HEK293 (cell line): ENCODE measurements around the gene PLA2G2A.
"Not testable (repeated sequence)": the region's sequence is repeated elsewhere in the genome, so short reads cannot be mapped to it uniquely, and the experiment has no call there.

Experiments used
- CTCF ChIA-PET: fragments of 350-600 bp; formaldehyde crosslinking; extraction: SDS; loops from one replicate; lab custom pipeline; 2021; ENCODE audit warnings: antibody characterized with exemption; lab: Yijun Ruan, JAX
- POLR2A ChIA-PET: fragments of 300-600 bp; formaldehyde crosslinking; extraction: SDS; loops from one replicate; lab custom pipeline; 2020; ENCODE audit warnings: antibody characterized with exemption, inconsistent platforms; lab: Yijun Ruan, JAX
- H3K27ac ChIP-seq: fragments of 200-500 bp; sonication (Bioruptor generic); 2 replicates; pipeline ENCODE4 v1.5.1; 2014; ENCODE audit warnings: low read depth, low read length, control low read depth, inconsistent platforms; ENCODE audit errors: extremely low read depth
- H3K36me3 ChIP-seq, 2 experiments: fragments of 200-500 bp in 1 of 2; sonication (Bioruptor generic) in 1 of 2; 1 replicate in 1 of 2; 2 replicates in 1 of 2; pipeline ENCODE4 v1.5.1; 2014 to 2017; ENCODE audit warnings: inconsistent platforms in 2 of 2, low read length in 2 of 2; ENCODE audit not compliant: control insufficient read depth in 2 of 2, insufficient read depth in 1 of 2
- H3K4me1 ChIP-seq: fragments of 200-500 bp; sonication (Bioruptor generic); 2 replicates; pipeline ENCODE4 v1.5.1; 2014; ENCODE audit warnings: mild to moderate bottlenecking, low read length, inconsistent platforms; ENCODE audit not compliant: control insufficient read depth, insufficient read depth
- H3K4me3 ChIP-seq: 2 replicates; pipeline ENCODE4 v1.5.1; 2011; ENCODE audit warnings: low read depth, mild to moderate bottlenecking, control low read depth, low read length, moderate library complexity
- H3K9me3 ChIP-seq: fragments of 200-500 bp; sonication (Bioruptor generic); 2 replicates; pipeline ENCODE4 v1.5.1; 2014; ENCODE audit warnings: low read depth, low read length, inconsistent platforms; ENCODE audit not compliant: control insufficient read depth, insufficient read depth
- BCL11B ChIP-seq: fragments of 450-650 bp; formaldehyde crosslinking; IDR thresholded peaks from 2 replicates; pipeline ENCODE4 v1.5.1; 2016; ENCODE audit warnings: low read depth, missing biosample characterization, missing genetic modification characterization
- CTCF ChIP-seq: fragments of 450-650 bp; formaldehyde crosslinking; IDR thresholded peaks from 2 replicates; pipeline ENCODE4 v1.5.1; 2016; ENCODE audit warnings: missing biosample characterization, missing genetic modification characterization
- GFI1B ChIP-seq: fragments of 450-650 bp; formaldehyde crosslinking; IDR thresholded peaks from 2 replicates; pipeline ENCODE4 v1.5.1; 2016; ENCODE audit warnings: missing biosample characterization, missing genetic modification characterization
- GLIS2 ChIP-seq: fragments of 450-650 bp; formaldehyde crosslinking; IDR thresholded peaks from 2 replicates; pipeline ENCODE4 v1.5.1; 2016; ENCODE audit warnings: missing biosample characterization, missing genetic modification characterization
- INSM2 ChIP-seq: fragments of 450-650 bp; formaldehyde crosslinking; IDR thresholded peaks from 2 replicates; pipeline ENCODE4 v1.5.1; 2016; ENCODE audit warnings: missing biosample characterization, missing genetic modification characterization
- KLF7 ChIP-seq: fragments of 450-650 bp; formaldehyde crosslinking; IDR thresholded peaks from 2 replicates; pipeline ENCODE4 v1.5.1; 2016; ENCODE audit warnings: missing biosample characterization, missing genetic modification characterization, borderline replicate concordance
- PRDM1 ChIP-seq: fragments of 450-650 bp; formaldehyde crosslinking; IDR thresholded peaks from 2 replicates; pipeline ENCODE4; 2016; ENCODE audit warnings: missing biosample characterization, missing genetic modification characterization
- ZBTB48 ChIP-seq: fragments of 450-650 bp; formaldehyde crosslinking; IDR thresholded peaks from 2 replicates; pipeline ENCODE4 v1.5.1; 2016; ENCODE audit warnings: missing biosample characterization, missing genetic modification characterization
- ZIC2 ChIP-seq: fragments of 450-650 bp; formaldehyde crosslinking; IDR thresholded peaks from 2 replicates; pipeline ENCODE4 v1.5.1; 2016; ENCODE audit warnings: missing biosample characterization, missing genetic modification characterization
- ZNF10 ChIP-seq: fragments of 450-650 bp; formaldehyde crosslinking; IDR thresholded peaks from 2 replicates; pipeline ENCODE4 v1.5.1; 2017; ENCODE audit warnings: missing biosample characterization, missing genetic modification characterization
- ZNF133 ChIP-seq: fragments of 450-650 bp; formaldehyde crosslinking; IDR thresholded peaks from 2 replicates; pipeline ENCODE4 v1.5.1; 2016; ENCODE audit warnings: missing biosample characterization, missing genetic modification characterization
- ZNF148 ChIP-seq: fragments of 450-650 bp; formaldehyde crosslinking; IDR thresholded peaks from 2 replicates; pipeline ENCODE4 v1.5.0; 2017; ENCODE audit warnings: missing biosample characterization, missing genetic modification characterization, borderline replicate concordance
- ZNF157 ChIP-seq: fragments of 450-650 bp; formaldehyde crosslinking; IDR thresholded peaks from 2 replicates; pipeline ENCODE4 v1.5.1; 2016; ENCODE audit warnings: missing biosample characterization, missing genetic modification characterization
- ZNF169 ChIP-seq: fragments of 450-650 bp; formaldehyde crosslinking; IDR thresholded peaks from 2 replicates; pipeline ENCODE4 v1.5.1; 2016; ENCODE audit warnings: missing biosample characterization, missing genetic modification characterization
- ZNF202 ChIP-seq: fragments of 450-650 bp; formaldehyde crosslinking; IDR thresholded peaks from 2 replicates; pipeline ENCODE4 v1.5.1; 2016; ENCODE audit warnings: missing biosample characterization, missing genetic modification characterization, borderline replicate concordance
- ZNF266 ChIP-seq: fragments of 450-650 bp; formaldehyde crosslinking; IDR thresholded peaks from 2 replicates; pipeline ENCODE4 v1.5.1; 2016; ENCODE audit warnings: missing biosample characterization, missing genetic modification characterization, low read depth
- ZNF280C ChIP-seq: fragments of 450-650 bp; formaldehyde crosslinking; IDR thresholded peaks from 2 replicates; pipeline ENCODE4 v1.5.1; 2016; ENCODE audit warnings: missing biosample characterization, missing genetic modification characterization
- ZNF501 ChIP-seq: fragments of 450-650 bp; formaldehyde crosslinking; IDR thresholded peaks from 2 replicates; pipeline ENCODE4 v1.5.1; 2016; ENCODE audit warnings: missing biosample characterization, missing genetic modification characterization
- ZNF510 ChIP-seq: fragments of 450-650 bp; formaldehyde crosslinking; IDR thresholded peaks from 2 replicates; pipeline ENCODE4 v1.5.1; 2018; ENCODE audit warnings: mild to moderate bottlenecking, missing genetic modification characterization, missing biosample characterization; ENCODE audit not compliant: insufficient replicate concordance
- ZNF626 ChIP-seq: fragments of 450-650 bp; sonication (Bioruptor Pico); formaldehyde crosslinking; IDR thresholded peaks from 2 replicates; pipeline ENCODE4 v1.5.1; 2018; ENCODE audit warnings: missing biosample characterization, missing genetic modification characterization, inconsistent platforms
- ZNF747 ChIP-seq: fragments of 450-650 bp; formaldehyde crosslinking; IDR thresholded peaks from 2 replicates; pipeline ENCODE4 v1.5.1; 2016; ENCODE audit warnings: missing biosample characterization, missing genetic modification characterization

PLA2G2A gene

GRCh38 chr1:20010016-20010415 is 30.6 kb upstream of the PLA2G2A start:
- TF ChIP-seq ZNF747 (tag by site-specific recombination), result no peak
- no peak for TF ChIP-seq GLIS2 (tag by site-specific recombination)
- peak; percentile 67; the same call in 1 of the 2 replicates for TF ChIP-seq ZNF266
- ChIA-PET POLR2A (no interaction called here), CTCF (no interaction called here)
- H3K4me1 ChIP-seq, result no peaks in the 10 kb centered on the region
- H3K4me3 ChIP-seq, result no peak overlapping the region
- no peak overlapping the region for H3K27ac ChIP-seq
- no peaks in the 10 kb centered on the region for H3K9me3 ChIP-seq
- H3K36me3 ChIP-seq, result no peaks in the 10 kb centered on the region

GRCh38 chr1:20009212-20009611 is 29.8 kb upstream of the PLA2G2A start:
- TF ChIP-seq ZNF510 (tag by site-specific recombination) (no peak), ZNF626 (tag by site-specific recombination) (no peak), ZNF10 (tag by site-specific recombination) (no peak), BCL11B (tag by site-specific recombination) (no peak), ZNF157 (no peak), GLIS2 (tag by site-specific recombination) (no peak), ZNF202 (tag by site-specific recombination) (no peak), ZBTB48 (no peak), INSM2 (no peak)
- no peaks in the 10 kb centered on the region for H3K36me3 ChIP-seq
- H3K9me3 ChIP-seq, result no peaks in the 10 kb centered on the region
- no peak overlapping the region for H3K27ac ChIP-seq
- CTCF ChIA-PET, result interaction anchor here (0.6 kb wide), 1 partner anchor 41 kb away, joined by 3 read pairs; no protein-coding TSS in a partner anchor
- H3K4me3 ChIP-seq, result no peak overlapping the region
- no peaks in the 10 kb centered on the region for H3K4me1 ChIP-seq
- POLR2A ChIA-PET, result no interaction called here

GRCh38 chr1:20008391-20008841 is 29.0 kb upstream of the PLA2G2A start:
- POLR2A ChIA-PET, result no interaction called here
- Histone ChIP-seq H3K27ac (no peak overlapping the region), H3K9me3 (no peaks in the 10 kb centered on the region), H3K36me3 (no peaks in the 10 kb centered on the region), H3K4me1 (no peaks in the 10 kb centered on the region), H3K4me3 (no peak overlapping the region)
- TF ChIP-seq ZNF133 (tag by site-specific recombination) (no peak), ZNF169 (tag by site-specific recombination) (no peak), CTCF (tag by site-specific recombination) (no peak), ZIC2 (tag by site-specific recombination) (no peak), KLF7 (no peak), GFI1B (tag by site-specific recombination) (no peak), ZNF501 (tag by site-specific recombination) (no peak), PRDM1 (tag by site-specific recombination) (no peak), ZBTB48 (no peak), ZNF280C (tag by site-specific recombination) (no peak), ZNF148 (no peak)
- CTCF ChIA-PET, result no interaction called here

- H3K4me3 ChIP-seq, H3K4me1 ChIP-seq, H3K36me3 ChIP-seq, POLR2A ChIA-PET, H3K9me3 ChIP-seq, CTCF ChIA-PET, H3K27ac ChIP-seq: not testable (repeated sequence)
These were observed 19.4 kb upstream of the PLA2G2A start for GRCh38 chr1:19998823-19999222.
